Activated T-helper 1 cell treated with Interleukin-2 at 50 U/mL for 16 hours (primary cell): ENCODE results near the gene BRD7.
"Not testable (repeated sequence)": the region's sequence is repeated elsewhere in the genome, so short reads cannot be mapped to it uniquely, and the experiment has no call there.

Source experiments
- DNase-seq: peaks from one replicate; pipeline ENCODE4 v3.0.0-alpha.2; 2020; ENCODE audit warnings: low read depth

BRD7 gene

DNA sequence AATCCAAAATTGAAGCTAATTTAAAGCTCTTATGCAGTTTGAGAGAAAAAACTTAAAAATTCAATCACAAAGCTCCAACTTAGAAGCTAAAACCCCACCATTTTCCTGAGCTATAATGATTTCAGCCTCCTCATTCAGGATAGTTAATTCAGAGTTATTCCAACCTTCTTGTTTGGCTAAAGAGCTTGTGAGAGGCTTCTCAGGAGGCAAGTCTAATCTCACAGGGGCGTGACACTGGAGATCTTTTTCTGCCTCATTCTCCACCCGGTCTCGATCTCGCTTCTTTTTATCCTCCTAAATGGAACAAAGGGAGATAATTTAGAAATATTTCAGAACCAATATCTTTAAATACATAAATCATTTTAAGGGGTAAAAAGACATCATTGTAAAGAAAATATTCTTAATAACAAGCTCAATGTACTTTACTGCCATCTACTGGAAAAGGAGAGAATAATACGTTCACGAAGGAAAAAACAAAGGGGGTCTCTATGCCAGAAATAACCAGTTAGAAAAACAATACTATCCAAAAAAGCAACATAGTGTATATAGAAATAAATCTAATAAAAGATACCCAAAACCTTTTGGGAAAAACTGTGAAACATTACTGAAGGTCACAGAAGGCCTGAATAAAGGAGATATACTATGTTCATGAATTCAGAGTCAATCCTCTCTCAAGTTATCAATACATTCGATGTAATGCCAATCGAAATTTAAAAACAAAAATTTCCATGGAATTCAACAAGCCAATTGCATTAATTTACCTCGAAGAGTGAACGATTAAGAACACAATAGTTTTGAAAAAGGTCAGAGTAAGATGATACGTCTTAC, 13.9 kb downstream of the BRD7 start:
- DNase-seq = no peak

DNA sequence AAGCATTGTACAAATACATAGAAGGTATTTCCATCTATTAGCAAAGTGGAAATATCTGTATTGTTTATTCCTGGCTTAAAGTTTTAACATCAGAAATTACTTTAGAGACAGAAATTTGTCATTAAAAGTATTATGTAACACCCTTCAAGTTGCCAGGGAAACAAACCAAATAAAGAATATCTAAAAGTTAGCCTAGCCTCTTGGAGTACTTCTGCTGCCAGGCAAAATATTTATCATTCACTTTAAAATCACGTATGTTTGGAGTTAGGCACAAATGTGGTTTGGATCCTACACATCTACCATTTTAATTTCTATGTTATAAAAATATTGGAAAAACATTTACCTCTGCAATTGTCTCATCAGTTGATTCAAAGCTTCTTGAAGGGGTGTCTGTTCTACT, 14.7 kb downstream of the BRD7 start:
- DNase-seq = no peak

DNA sequence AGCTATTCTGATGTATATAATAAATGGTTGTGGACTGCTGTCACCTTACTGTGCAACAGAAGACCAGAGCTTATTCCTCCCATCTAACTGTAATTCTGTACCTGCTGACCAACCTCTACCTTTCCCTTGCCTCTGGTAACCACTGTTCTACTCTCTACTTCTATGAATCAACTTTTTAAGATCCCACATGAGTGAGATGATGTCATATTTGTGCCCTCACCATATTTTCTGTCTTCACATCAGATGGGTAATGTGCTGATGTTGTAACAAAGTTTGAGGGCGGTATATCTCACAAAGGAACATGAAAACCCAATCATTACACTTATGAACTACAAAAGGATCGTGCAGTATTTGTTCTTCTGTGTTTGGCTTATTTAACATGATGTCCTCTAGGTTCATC, 16.8 kb downstream of the BRD7 start:
- DNase-seq = no peak

DNA sequence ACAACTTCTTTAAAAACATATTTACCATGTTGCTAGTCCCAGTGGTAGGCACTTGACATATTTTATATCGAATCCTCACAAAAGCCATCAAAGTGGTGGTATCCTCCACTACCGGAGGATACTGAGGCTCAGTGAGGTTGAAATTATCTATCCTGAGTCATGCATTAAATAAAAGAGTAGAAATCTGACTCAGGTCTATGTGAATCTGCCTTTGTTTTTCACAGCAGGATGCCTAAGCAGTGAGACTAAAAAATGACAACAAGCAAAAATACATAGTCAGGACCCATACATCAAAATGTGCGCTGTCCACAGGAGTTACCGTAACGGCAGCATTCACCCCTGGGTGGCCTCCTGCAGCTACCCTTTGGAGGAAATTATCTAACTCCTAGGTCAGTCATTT, 17.7 kb downstream of the BRD7 start:
- no peak for DNase-seq

DNA sequence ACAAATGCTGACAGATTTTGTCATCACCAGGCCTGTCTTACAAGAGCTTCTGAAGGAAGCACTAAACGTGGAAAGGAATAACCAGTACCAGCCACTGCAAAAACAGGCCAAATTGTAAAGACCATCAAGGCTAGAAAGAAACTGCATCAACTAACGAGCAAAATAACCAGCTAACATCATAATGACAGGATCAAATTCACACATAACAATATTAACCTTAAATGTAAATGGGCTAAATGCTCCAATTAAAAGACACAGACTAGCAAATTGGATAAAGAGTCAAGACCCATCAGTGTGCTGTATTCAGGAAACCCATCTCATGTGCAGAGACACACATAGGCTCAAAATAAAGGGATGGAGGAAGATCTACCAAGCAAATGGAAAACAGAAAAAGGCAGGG, 23.6 kb downstream of the BRD7 start:
- not testable (repeated sequence) for DNase-seq

DNA sequence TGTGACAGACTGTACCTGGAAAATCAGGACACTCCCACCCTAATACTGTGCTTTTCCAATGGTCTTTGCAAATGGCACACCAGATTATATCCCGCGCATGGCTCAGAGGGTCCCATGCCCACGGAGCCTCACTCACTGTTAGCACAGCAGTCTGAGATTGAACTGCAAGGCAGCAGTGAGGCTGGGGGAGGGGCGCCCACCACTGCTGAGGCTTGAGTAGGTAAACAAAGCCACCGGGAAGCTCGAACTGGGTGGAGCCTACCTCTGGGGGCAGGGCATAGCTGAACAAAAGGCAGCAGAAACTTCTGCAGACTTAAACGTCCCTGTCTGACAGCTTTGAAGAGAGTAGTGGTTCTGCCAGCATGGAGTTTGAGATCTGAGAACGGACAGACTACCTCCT, 25.2 kb downstream of the BRD7 start:
- DNase-seq = not testable (repeated sequence)

DNA sequence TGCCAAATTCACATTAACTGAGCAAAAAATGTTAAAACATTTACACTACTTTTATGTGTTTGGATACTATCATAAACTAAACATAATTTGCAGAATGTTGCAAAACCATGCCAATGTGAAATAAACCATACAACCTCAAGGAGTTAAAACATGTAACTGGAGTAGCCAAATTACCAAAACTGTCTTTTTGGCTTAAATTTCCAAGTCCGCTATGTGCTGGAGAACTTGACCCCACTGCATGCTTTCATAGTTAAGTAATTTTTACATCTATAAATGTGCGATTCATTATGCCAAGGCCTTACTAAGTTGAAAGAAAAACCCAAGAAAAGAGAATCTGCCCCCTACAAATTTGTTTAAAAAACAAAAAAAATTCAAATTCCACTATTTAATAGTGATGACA, 28.2 kb downstream of the BRD7 start:
- DNase-seq = no peak

DNA sequence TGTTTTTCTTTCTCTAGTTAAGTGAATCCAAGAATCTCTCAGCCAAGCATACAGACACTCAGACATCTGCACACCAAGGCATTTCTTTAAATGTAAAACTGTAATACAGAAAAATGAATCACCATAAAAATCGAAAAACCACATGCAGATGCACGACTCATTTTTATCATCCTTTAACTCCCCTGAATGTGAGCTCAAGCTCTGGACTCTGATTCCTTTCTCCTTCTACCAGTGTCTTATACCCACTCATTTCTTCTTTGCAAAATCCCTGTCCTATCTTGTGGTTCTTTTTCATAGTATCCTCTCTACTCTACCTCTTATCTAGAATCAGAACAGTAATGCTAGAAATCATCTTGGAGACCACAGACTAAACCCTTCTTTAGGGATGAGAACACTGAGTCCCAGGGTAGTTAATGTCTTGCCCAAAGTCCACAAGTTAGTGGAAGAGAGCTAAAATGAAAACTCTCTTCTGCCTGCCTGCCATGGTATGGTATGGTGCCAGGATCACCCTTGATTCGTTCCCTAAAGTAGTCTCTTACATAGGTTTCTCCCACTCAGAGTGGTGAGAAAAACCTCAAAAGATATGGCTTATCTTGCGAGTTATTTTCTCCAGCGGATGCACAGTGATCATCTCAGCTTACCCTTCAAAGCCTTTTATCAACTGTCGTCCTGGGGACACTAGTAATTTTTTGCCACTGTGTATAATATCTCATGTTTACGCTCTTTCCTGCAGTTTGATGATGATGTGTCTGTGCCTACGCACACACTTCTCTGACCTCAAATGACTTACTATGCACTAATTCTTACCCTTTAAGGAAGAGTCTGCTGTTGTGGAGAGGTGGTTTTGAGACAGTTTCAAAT, 30.2 kb downstream of the BRD7 start:
- no peak for DNase-seq

DNA sequence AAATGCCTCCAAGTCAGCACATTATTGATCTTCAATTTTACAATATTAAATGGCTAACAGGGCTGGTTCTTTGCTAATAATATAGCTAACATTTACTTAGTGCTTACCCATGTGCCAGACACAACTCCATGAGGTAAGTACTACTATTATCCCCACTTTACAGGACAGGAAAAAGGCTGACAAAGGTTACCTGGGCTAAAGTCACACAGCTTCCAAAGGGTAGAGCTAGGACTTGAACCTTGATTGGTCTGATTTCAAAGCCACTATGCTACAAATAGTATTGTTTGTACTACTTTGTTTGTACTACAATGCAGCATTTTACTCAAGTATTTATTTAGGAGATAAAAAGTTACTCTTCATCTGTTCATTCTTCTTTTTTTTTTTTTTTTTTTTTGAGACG, 31.9 kb downstream of the BRD7 start:
- DNase-seq = no peak

DNA sequence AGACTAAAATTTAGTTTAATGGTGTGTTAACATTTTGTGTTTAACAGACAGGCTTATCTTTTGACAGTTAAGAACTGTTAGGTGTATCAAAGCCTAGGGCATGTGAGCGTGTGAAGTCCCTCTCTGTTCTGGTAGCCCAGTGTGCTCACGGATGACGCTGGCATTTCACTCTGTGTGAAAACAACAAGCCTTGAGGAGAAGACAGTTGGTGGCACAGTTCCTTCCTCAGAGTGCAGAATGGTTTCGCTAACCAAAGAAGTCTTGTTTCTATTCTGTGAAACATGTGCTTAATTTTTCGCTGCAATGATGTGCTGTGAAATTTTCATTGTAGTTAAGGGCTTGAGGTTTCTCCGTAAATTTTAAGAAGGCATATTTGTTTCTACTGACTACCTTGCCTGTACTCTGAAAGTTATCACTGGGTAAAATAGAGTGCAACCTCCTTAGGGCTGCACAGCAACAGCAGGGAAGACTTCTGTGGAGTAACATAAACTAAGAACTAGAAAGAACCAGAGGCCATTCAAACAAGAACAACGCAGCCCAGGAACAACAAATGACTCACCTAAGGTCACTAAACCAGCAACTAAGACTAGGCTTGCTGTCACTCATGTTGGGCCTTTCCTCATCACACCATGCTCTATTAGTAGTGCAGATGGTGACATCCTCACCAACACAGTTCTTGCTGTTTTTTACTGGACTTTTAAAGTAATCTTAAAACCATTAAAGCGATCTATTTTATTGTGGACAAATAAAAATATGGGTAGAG, 33.4 kb downstream of the BRD7 start:
- DNase-seq = peak; percentile 40

DNA sequence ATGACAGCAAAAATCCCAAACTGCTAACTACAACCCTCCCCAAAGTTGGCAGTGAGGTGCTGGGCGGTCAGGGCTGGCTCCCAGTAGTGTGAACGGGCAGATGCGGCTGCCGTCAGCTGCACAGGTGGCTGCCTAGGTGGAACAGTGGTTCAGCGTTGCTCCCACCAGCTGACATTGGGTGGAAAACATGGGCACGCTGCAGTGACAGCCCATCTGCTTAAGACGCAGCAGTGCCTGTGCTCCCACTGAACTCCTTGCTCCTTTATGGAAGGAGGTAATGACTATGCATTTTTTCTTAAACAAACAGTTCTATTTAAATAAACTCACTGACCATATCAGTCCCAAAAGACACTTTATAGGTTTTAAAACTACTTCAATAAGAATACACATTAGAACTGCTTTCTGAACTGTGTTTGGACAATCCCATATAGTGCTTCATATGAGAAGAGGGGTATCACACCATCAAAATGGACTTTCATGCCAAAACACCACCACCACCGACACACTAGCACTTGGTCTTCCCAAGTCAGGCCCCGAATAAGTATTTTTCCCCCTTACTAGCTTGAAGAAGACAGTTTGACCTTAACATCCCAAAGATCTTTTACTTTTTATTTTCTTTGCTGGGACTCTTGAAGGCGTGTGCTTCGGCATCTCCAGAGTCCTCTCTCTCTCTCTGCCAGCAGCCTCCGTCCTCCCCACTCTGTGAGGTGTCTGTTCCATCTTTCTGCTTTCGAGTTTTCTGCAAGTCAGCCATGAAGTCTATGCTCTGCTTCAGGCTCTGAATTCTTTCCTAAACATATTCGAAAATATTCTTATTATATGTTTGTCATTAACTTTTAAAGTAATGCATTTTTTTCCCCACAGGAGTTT, 34.4 kb downstream of the BRD7 start:
- no peak for DNase-seq

DNA sequence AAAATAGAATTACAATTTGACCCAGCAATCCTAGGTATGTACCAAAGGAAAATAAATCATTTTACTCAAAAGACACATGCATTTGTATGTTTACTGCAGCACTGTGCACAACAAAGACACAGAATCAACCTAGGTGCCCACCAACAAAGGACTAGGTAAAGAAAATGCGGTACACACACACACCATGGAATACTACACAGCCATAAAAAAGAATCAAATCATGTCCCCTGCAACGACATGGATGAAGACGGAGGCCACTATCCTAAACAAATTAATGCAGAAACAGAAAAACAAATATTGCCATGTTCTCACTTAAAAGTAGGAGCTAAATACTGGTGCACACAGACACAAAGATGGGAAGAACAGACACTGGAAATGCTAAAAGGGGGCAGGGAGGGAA, 36.2 kb downstream of the BRD7 start:
- no peak for DNase-seq

DNA sequence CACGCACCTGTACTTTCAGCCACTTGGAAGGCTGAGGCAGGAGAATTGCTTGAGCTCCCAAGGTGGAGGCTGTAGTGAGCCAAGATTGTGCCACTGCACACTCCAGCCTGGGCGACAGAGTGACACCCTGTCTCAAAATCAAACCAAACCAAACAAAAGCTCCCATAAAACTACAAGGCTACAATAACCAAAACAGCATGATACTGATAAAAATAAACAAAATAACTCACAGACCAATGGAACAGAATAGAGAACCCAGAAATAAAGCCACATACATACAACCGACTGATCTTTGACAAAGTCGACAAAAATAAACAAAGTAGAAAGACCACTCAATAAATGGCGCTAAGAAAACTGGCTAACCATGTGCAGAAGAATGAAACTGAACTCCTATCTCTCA, 37.2 kb downstream of the BRD7 start:
- DNase-seq = no peak

DNA sequence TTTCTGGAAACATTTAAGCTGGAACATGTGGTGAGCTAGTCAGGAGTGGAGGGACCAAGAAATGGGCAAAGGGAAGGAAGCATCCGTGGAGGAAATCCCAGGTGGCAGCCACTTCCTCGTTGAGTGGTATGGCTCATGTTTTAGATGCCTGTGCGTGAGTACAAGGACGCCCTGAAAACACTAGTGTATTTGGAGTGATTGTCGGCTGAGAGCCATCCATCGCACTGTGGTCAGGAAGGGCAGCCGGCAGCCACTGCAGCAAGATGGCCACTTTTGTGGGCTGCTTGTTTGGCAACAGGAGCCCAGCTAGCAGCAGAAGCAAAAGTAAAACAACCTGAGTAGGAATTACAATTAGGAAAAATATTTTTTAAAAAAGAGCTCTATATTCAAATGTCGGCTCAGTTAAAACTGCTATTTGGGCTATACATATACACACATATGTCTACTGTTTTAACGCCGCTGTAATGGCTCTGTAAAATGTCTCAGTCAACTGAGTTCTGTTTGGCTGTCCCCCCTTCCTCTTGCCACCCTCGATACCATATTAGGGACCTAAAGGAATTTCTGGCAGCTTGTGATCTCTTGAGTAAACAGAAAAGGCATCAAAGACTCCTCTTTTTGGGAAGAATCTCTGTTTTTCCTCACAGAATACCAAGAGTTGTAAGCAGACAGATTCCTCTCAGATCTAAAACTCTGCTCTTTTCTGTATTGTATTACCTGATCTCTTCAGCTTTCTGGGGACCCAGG, 39.2 kb downstream of the BRD7 start:
- DNase-seq = no peak

DNA sequence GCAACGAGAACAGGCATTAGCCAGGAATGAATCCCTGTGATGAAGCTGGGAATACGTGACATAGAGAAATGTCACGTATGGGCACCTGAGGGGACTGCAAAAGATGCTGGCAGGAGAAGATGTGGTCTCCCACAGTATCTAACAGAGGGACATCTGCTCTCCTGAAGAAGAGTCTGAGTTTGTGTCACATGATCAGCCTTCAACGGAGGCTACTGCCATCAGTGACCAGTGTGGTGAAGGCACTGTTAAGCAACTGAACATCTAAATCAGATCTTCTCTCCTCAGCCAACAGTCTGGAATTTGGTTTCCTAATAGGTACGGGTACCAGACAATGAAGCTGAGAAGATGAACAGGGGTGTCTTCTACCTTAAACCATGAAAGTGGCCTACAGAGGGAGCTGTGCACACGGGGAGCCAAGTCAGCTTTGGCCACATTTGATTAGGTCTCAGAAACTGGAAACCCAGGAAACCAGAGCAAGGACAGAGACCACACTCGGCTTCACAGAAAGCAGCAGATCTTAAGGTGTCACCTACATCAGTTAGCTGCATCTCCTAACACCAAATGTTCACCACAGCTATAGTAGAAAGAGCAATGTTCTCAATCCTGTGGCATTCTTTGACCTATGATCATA, 41.8 kb downstream of the BRD7 start:
- peak; percentile 47 for DNase-seq

DNA sequence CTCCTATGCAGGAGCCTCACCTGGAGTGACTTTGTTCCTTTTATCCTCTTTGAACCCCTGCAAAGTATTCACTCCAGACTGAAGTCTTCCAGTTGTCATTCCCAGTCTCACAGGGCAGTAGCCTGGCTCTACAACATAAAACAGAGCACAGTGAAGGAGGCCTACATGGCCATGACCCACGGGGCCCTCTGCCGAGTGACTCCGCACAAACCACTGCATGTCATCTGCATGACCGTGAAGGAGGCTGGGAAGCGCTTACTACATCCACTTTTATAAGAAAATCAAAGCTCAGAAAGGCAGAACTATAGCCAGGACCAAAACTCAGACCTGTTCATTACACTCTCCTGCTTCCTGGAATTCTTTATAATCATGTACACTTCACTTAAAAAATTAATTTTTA, 42.5 kb downstream of the BRD7 start:
- no peak for DNase-seq

DNA sequence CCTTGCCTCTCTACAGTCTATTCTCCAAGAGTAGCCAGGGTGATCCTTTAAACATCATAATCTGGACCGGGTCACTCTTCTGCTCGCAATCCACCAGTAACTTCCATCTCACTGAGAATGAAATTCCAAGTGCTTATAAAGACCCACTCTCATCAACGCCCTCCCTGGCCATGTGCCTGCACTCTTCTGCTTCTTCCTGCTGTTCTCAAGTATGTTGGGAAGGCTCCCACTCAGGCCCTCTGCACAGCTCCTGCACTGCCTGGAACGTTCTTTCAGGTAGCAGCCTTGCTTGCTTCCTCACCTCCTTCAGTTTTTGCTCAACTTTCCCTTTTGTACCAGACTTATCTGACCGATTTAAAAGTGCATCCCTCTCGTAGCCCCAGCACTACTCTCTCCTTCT, 44.4 kb downstream of the BRD7 start:
- DNase-seq = no peak

DNA sequence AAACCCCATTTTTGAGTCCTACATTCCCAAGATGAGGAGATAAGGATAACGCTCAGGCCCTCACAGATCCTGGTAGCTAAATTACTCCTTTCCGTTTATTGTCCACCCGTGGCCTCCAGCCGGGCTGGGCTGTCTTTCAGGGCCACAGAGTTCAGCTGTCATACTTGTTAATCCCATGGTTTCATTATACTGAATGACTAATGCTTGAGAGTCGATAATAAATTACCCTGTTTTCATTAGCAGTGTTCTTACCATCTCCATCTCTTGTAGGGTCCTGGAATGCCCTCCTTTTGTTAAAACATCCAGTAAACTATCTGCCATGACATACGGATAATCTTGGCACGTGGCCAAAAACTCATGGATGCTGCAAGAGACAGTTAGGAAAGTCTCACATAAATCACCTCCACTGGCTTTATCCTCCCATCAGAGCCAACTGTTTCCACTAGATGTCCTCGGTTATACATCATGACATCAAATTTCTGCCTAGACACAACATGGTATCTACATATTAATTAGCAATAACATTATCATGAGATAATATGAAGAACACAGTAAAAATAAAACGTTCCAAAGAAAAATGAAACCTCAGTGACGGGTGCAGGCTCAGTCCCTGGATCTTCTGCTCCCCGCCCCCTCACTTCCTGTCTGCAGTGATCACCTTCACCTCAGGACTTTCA, 45.3 kb downstream of the BRD7 start:
- DNase-seq = no peak

DNA sequence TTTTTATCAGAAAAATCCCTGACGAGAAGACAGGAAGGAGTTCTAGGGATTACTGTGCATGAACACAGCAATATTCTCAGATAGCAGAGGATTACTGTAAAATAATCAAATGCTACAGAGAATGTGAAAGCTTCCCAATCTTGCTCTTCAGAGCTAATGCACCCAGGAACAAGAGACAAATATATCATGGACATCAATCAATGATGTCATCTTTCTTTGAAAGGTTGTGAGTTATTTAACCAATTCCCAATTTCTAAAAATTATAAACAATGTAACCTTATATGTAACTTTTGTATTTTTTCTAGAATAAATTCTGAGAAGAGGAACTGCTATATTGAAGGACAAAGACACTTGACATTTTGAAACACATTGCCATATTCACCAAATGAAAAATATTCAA, 46.5 kb downstream of the BRD7 start:
- no peak for DNase-seq

DNA sequence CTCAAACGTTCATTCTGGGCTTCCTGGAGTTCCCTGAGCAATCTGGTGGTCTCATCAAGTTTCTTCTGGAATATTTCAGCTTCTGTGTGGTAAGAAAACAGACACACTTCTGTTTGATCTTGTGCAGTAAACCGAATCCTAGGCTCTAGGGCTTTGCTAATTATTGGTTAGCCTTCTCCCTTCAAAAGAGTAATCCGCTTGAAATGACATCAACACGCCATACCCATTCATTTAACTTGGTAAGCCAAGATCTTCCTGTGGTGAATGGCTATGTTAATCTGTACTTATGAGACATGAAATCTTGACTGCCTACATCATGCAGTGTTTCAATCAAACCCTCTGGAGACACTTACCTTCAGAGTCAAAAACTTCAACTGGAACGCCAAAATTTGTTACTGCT, 48.5 kb downstream of the BRD7 start:
- DNase-seq = no peak
